ENCODE results near the gene H19. TPM values are rescaled to one million over a fixed set of nuclear protein-coding genes. Genes with fewer than 3 reads are reported as not detected.

Gene H19
- total and polyA plus RNA-seq, 2 of the 8 experiments (the other 6 are each of a cell fraction or from before 2014, with no cell fraction given), result 5.2 to 10.0 TPM

DNA sequence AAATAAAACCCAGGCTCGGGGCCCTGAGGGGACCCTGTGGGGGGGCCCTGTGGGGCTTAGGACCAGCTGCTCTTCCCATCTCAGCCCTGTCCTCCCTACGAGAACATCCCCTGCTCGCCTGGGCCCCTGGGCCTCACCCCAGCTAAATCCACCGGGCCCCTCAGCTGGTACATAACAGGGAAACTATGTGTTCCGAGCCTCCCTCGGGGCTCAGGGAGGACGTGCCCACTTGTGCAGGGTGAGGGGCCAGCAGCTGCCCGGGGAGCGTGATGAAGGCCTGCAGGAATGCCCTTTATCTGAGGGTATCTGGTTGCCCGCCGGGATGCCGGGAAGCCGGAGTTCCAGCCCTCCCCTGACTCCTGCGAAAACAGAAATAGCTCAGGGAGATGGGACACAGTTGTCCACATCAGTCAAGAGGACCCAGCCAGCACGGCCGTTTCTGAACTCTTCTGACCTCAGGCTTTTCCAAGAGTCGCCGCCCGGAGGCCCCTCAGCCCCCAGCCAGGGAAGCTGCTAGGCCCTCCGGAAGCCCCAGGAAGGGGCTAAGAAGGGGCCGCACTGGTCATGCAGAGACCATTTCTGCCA is 29.9 kb downstream of the H19 start (continued):
- TF ChIP-seq, protein P1, sequence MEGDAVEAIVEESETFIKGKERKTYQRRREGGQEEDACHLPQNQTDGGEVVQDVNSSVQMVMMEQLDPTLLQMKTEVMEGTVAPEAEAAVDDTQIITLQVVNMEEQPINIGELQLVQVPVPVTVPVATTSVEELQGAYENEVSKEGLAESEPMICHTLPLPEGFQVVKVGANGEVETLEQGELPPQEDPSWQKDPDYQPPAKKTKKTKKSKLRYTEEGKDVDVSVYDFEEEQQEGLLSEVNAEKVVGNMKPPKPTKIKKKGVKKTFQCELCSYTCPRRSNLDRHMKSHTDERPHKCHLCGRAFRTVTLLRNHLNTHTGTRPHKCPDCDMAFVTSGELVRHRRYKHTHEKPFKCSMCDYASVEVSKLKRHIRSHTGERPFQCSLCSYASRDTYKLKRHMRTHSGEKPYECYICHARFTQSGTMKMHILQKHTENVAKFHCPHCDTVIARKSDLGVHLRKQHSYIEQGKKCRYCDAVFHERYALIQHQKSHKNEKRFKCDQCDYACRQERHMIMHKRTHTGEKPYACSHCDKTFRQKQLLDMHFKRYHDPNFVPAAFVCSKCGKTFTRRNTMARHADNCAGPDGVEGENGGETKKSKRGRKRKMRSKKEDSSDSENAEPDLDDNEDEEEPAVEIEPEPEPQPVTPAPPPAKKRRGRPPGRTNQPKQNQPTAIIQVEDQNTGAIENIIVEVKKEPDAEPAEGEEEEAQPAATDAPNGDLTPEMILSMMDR (IDR thresholded peaks at IDR 0.05; ENCODE audit: control extremely low read depth in 1 of 3, insufficient read depth in 1 of 3, low read depth in 1 of 3, low read length in 3 of 3), result no peak
- no peak for TF ChIP-seq KDM5A (IDR thresholded peaks at IDR 0.05; ENCODE audit: low read length)
- no peak for TF ChIP-seq BACH1 (IDR thresholded peaks at IDR 0.05; ENCODE audit: low read length)
